RWPE1 (cell line): Measurements from ENCODE around the gene ASTN2.

Experiments used
- CTCF ChIA-PET: fragments of 350-600 bp; sonication (Branson Sonifier 250); formaldehyde crosslinking; extraction: SDS; loops from one replicate; lab custom pipeline; 2021; lab: Yijun Ruan, JAX
- POLR2A ChIA-PET: fragments of 400-600 bp; formaldehyde crosslinking; extraction: SDS; loops from one replicate; lab custom pipeline; 2020; ENCODE audit warnings: antibody characterized with exemption; ENCODE audit not compliant: low non-redundant PET; lab: Yijun Ruan, JAX
- DNase-seq: peaks from one replicate; pipeline ENCODE4 v3.0.0; 2012; ENCODE audit warnings: low spot score
- H3K27ac ChIP-seq: fragments of 450-650 bp; 2 replicates; pipeline ENCODE4 v1.5.1; 2017
- CTCF ChIP-seq: fragments of 450-650 bp; conservative IDR thresholded peaks from 2 replicates; pipeline ENCODE4 v1.5.1; 2017; ENCODE audit warnings: low read depth, mild to moderate bottlenecking

Gene ASTN2

GRCh38 chr9:117121316-117121715 lies 293.5 kb downstream of the ASTN2 start:
- CTCF ChIA-PET, result no interaction called here
- DNase-seq, result no peak
- POLR2A ChIA-PET, result no interaction called here
- no peak for TF ChIP-seq CTCF
- no peak overlapping the region for H3K27ac ChIP-seq

- ChIA-PET POLR2A (no interaction called here), CTCF (no interaction called here)
- no peak for TF ChIP-seq CTCF
- peak; percentile 78 for DNase-seq
- H3K27ac ChIP-seq, result no peak overlapping the region
Measured at GRCh38 chr9:117120061-117120460, 294.8 kb downstream of the ASTN2 start.

- H3K27ac ChIP-seq, result no peak overlapping the region
- TF ChIP-seq CTCF, result no peak
- ChIA-PET CTCF (interaction anchor here (0.6 kb wide), 1 partner anchor 252 kb away, joined by 4 read pairs; no protein-coding TSS in a partner anchor), POLR2A (no interaction called here)
- no peak for DNase-seq
Measured at GRCh38 chr9:117116084-117116483, 298.8 kb downstream of the ASTN2 start.

GRCh38 chr9:117114768-117115167 lies 300.1 kb downstream of the ASTN2 start:
- POLR2A ChIA-PET, result no interaction called here
- no peak for DNase-seq
- CTCF ChIA-PET, result no interaction called here
- H3K27ac ChIP-seq, result no peak overlapping the region
- TF ChIP-seq CTCF, result no peak

GRCh38 chr9:117104716-117105495 lies 310.0 kb downstream of the ASTN2 start:
- TF ChIP-seq CTCF, result no peak
- CTCF ChIA-PET, result interaction anchor here (0.6 kb wide), 1 partner anchor 49 kb away, joined by 3 read pairs; no protein-coding TSS in a partner anchor
- no peak overlapping the region for H3K27ac ChIP-seq
- no peak for DNase-seq
- POLR2A ChIA-PET, result no interaction called here

- H3K27ac ChIP-seq, result no peak overlapping the region
- no peak for DNase-seq
- no peak for TF ChIP-seq CTCF
- ChIA-PET POLR2A (no interaction called here), CTCF (interaction anchor here (0.6 kb wide), 1 partner anchor 235 kb away, joined by 4 read pairs; no protein-coding TSS in a partner anchor)
Measured at GRCh38 chr9:117104206-117104605, 310.7 kb downstream of the ASTN2 start.
